ENCODE data around the gene TMEM222. TPM values are rescaled to one million over a fixed set of nuclear protein-coding genes. Genes with fewer than 3 reads are reported as not detected.

TMEM222 gene
- total and polyA plus RNA-seq, 10 of the 15 experiments (the other 5 are each of a cell fraction or from before 2014, with no cell fraction given), result 3.8 to 43.5 (median 35.4) TPM

DNA sequence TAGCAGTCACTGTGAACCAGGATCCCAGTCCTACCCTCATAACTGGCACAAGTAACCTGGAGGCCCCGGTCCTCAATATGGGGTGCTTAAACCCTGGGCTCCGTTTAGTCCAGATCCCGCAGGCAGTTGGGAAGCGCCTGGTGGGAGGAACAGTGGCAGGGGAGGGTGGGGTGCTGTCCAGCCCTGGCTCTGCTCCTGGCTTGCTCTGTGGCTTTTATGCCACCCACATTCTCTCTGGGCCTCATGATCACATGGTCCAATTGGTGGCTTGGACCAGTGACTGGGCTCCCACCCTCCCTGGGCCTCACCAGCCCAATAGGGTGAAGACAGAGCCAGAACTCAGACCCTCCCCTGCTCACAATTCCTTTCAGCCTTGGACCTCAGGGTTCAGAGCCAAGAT is 58.3 kb downstream of the TMEM222 start (continued):
- TF ChIP-seq, protein P1, sequence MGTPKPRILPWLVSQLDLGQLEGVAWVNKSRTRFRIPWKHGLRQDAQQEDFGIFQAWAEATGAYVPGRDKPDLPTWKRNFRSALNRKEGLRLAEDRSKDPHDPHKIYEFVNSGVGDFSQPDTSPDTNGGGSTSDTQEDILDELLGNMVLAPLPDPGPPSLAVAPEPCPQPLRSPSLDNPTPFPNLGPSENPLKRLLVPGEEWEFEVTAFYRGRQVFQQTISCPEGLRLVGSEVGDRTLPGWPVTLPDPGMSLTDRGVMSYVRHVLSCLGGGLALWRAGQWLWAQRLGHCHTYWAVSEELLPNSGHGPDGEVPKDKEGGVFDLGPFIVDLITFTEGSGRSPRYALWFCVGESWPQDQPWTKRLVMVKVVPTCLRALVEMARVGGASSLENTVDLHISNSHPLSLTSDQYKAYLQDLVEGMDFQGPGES (IDR thresholded peaks at IDR 0.05), result no peak
- TF ChIP-seq FOXK2 (IDR thresholded peaks at IDR 0.05) (no peak), HCFC1 (IDR thresholded peaks at IDR 0.05; ENCODE audit: low read length) (no peak), CREM (IDR thresholded peaks at IDR 0.05; ENCODE audit: low read depth) (no peak)

GRCh38 chr1:27380766-27381733 is 59.1 kb downstream of the TMEM222 start:
- CTCF ChIA-PET, result interaction anchor here (0.9 to 1.5 kb wide), 5 partner anchors 15 to 85 kb away, joined by 3 to 5 read pairs (median 4); partner anchors contain the start of gene MAP3K6
- no peak overlapping the region for H3K4me2 ChIP-seq (ENCODE audit: control insufficient read depth, insufficient read depth)
- peaks cover 0 to 2% of the 10 kb centered on the region in 2 experiments; a peak in 2 of 4 replicates for H3K27me3 ChIP-seq (replicated peaks in 1 of 2; ENCODE audit: control insufficient read depth in 2 of 2, insufficient read depth in 2 of 2, low read length in 1 of 2)
- no peaks in the 10 kb centered on the region for H3K36me3 ChIP-seq (ENCODE audit: control insufficient read depth in 2 of 2, insufficient read depth in 2 of 2, low read length in 1 of 2)
- H3K4me1 ChIP-seq (ENCODE audit: control insufficient read depth, insufficient read depth, low read length), result no peaks in the 10 kb centered on the region; the same call in 1 of the 2 replicates
- WGBS (ENCODE audit: insufficient coverage, insufficient replicate concordance, low lambda C conversion rate, missing lambda C conversion rate), result 33% methylated on average over 12 of the region's 12 CpGs
- no peak; the same call in 2 of the 3 replicates for ATAC-seq
- H3K9me3 ChIP-seq (replicated peaks; ENCODE audit: control insufficient read depth, insufficient read depth, low read length), result no peaks in the 10 kb centered on the region
- no peak overlapping the region for H3K4me3 ChIP-seq
- H3K27ac ChIP-seq (ENCODE audit: control insufficient read depth, insufficient read depth), result no peak overlapping the region
- no peaks in the 10 kb centered on the region for H3K79me2 ChIP-seq (ENCODE audit: control insufficient read depth, insufficient read depth, low read length)
- in situ Hi-C loops (cut with MboI) (no loop called here), intact Hi-C loops (cut with micrococcal nuclease; ENCODE audit: unreplicated experiment) (no loop called here)
- SMC1A ChIA-PET (ENCODE audit: uncharacterized antibody, unreplicated experiment), result no interaction called here
- no peaks in the 10 kb centered on the region for H4K20me1 ChIP-seq (ENCODE audit: control insufficient read depth, insufficient read depth)
- no peak overlapping the region for H3K9ac ChIP-seq (ENCODE audit: control insufficient read depth, insufficient read depth, low read length)
- BruUV-seq (replicated peaks), result no TSS peak
- RAD21 ChIA-PET (ENCODE audit: unreplicated experiment), result interaction anchor here (1.2 to 1.5 kb wide), 2 partner anchors 16 to 39 kb away, joined by 3 read pairs; partner anchors contain the start of gene SYTL1
- FAIRE-seq, result no peak
- no peak overlapping the region for H2AFZ ChIP-seq (ENCODE audit: control insufficient read depth, low read depth, low read length)
- no peak for TF ChIP-seq MTA3 (IDR thresholded peaks at IDR 0.05; ENCODE audit: borderline replicate concordance, low read length)
- no peak for TF ChIP-seq CREB1 (IDR thresholded peaks at IDR 0.05; ENCODE audit: low read depth)
- TF ChIP-seq IRF4 (IDR thresholded peaks at IDR 0.05; ENCODE audit: low read depth, low read length), result no peak
- no peak for TF ChIP-seq KLF5 (IDR thresholded peaks at IDR 0.05; ENCODE audit: partially characterized antibody)
- no peak for TF ChIP-seq CHD2 (IDR thresholded peaks at IDR 0.05; ENCODE audit: borderline replicate concordance, low read depth, low read length)
- no peak for TF ChIP-seq NFYB (IDR thresholded peaks at IDR 0.05; ENCODE audit: insufficient read depth, low read depth, low read length)
- TF ChIP-seq ZBTB33 (IDR thresholded peaks at IDR 0.05), result no peak
- no peak for TF ChIP-seq ZNF592 (IDR thresholded peaks at IDR 0.05)
- TF ChIP-seq BMI1 (IDR thresholded peaks at IDR 0.05; ENCODE audit: borderline replicate concordance), result no peak
- no peak for TF ChIP-seq HDAC2 (IDR thresholded peaks at IDR 0.05)
- TF ChIP-seq SMAD5 (IDR thresholded peaks at IDR 0.05; ENCODE audit: low read depth), result no peak
- no peak for TF ChIP-seq TCF12 (IDR thresholded peaks at IDR 0.05; ENCODE audit: low read depth, low read length)
- POLR2A ChIA-PET, result no interaction called here
- no peak for DNase-seq (ENCODE audit: low read depth, low spot score)

Data from GM12878 (cell line).